ENCODE measurements around the gene ATP6V1E1.

Gene ATP6V1E1

GRCh38 chr22:17634696-17635095, 6.1 kb upstream of the ATP6V1E1 start:
- DNase-seq (ENCODE audit: low read depth in 2 of 2, low spot score in 1 of 2): no peak

DNA sequence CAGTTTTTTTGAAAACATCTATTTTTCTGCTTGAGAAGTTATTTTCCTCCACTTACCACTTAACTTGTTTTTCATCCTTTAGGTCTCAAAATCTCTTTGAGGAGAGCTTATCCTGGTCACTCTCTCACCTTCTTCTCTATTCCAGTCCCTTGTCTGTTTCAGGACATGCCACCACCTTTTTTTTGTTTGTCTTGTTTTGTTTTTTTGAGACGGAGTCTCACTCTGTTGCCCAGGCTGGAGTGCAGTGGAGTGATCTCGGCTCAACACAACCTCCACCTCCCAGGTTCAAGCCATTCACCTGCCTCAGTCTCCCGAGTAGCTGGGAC, 5.4 kb upstream of the ATP6V1E1 start:
- DNase-seq (ENCODE audit: low read depth in 2 of 2, low spot score in 1 of 2): no peak

- DNase-seq (ENCODE audit: low read depth in 2 of 2, low spot score in 1 of 2): no peak
Measured at GRCh38 chr22:17633217-17633997, 4.9 kb upstream of the ATP6V1E1 start.

DNA sequence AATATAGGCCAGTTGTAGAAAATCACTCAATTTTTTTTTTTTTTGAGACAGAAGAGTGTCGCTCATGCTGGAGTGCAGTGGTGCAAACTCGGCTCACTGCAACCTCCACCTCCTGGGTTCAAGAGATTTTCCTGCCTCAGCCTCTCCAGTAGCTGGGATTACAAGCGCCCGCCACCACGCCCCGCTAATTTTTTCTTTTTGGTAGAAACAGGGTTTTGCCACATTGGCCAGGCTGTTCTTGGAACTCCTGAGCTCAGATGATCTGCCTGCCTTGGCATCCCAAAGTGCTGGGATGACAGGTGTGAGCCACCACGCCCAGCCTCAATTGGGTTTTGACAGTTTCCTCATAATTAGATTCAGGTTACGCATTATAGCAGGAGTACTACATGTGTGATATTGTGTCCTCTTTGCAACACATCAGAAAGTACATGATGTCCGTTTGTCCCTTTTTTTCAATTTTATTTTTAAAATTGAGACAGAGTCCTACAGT, 2.6 kb upstream of the ATP6V1E1 start:
- no peak for DNase-seq (ENCODE audit: low read depth in 2 of 2, low spot score in 1 of 2)

DNA sequence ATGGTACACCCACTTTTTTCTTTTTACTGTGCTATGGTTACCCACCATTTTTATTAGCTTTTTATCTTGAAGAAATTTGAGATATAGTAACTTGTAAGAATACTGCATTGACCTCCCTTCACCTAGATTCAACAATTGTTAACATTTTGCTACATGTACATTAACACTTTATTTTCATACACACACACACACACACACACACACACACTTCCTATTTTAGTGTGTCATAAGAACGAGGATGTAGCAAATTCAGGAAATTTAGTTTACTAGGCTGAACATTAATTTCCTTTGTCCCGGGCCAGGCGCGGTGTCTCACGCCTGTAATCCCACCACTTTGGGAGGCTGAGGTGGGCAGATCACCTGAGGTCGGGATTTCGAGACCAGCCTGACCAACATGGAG, 1.1 kb upstream of the ATP6V1E1 start:
- no peak for DNase-seq (ENCODE audit: low read depth in 2 of 2, low spot score in 1 of 2)

DNA sequence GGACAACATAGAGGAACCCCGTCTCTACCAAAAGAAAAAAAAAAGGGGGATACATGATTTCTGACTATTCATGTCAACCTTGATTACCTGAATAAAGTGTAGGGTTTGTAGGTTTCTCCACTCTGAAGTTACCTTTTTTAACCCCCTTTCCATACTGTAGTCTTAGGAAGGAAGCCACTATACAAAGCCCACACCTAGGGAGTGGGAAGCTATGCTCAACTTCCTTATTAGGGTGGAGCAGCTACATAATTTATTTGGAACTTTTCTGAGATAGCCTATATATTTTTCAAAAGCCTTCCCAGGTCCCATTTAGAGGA, 582 bp upstream of the ATP6V1E1 start:
- no peak for DNase-seq (ENCODE audit: low read depth in 2 of 2, low spot score in 1 of 2)

DNA sequence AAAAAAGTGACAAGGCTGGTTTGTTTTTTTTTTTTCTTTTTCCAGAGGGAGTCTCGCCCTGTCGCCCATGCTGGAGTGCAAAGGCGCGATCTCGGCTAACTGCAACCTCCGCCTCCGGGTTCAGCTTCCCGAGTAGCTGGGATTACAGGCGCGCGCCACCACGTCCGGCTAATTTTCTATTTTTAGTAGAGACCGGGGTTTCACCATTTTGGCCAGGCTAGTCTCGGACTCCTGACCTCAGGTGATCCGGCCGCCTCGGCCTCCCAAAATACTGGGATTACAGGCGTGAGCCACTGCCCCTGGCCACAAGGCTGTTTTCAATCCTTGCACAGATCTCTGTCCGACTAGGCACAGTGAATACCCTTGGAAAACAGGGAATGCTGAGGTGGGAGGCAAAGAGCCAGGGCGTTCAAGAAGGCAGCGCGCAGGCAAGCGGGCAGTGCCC, 566 bp downstream of the ATP6V1E1 start:
- no peak for DNase-seq (ENCODE audit: low read depth in 2 of 2, low spot score in 1 of 2)

DNA sequence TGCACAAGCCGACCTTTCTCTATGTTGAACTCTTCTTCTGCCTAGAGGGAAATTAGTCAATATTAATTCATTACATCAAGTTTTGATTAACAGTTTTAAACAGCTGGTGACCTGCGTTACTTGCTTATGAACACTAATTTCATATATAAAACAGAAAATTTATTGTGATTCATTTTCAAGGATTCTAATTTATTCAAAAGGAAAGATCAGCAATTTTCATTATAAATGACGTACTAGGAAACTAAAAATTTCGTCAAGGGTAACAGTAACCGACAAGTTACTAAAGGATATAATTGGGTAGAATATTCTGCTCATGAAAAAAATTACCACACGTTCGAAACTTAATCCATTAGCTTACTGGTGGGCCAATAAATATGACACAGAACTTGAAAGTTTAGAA, 15.3 kb downstream of the ATP6V1E1 start:
- DNase-seq (ENCODE audit: low read depth in 2 of 2, low spot score in 1 of 2): no peak

- DNase-seq (ENCODE audit: low read depth in 2 of 2, low spot score in 1 of 2): no peak
Measured at GRCh38 chr22:17612057-17612456, 16.5 kb downstream of the ATP6V1E1 start.

DNA sequence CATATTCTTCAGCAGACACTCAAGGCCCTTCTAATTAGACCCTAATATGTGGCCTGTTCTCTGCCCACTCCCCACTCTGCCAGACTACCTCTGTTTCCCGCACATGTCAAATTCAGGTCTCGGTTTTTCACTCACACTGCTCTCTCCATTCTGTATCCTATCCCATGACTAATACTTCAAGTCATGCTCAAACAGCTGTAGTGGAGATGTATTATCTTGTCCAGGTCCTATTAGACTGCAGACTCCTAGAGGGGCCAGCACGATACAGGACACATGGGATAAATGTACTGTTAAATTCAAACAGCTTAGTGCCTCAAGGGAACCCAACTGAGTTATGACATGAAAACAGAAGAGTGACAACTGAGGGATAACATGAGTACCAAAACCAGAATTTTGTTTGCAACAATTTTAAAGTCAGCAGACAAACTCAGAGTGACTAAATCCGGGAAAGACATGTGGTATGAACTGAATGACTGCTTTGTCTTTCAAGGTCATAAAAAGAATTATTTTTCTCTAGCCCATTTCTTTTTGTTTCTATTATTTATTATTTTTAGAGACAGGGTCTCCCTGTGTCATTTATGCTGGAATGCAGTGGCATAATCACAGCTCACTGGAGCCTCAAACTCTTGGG, 20.5 kb downstream of the ATP6V1E1 start:
- DNase-seq (ENCODE audit: low read depth in 2 of 2, low spot score in 1 of 2): no peak

DNA sequence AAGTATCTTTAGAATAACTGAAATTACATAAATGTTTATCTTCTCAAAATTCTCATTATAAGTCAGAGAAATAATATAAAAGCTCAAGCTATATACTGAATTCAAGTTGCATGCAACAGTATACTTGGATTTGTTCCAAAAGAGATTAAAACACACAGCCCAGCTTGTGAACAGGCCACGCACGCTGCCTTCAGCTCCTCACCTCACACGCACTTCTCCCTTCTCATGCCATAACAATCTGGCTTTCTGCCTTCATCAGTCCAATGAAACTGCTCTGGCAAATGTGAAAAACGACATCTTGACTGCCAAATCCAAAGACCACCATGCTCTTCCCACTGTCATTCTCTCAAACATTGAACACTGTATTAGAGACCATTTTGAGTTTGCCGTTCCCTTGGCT, 22.1 kb downstream of the ATP6V1E1 start:
- DNase-seq (ENCODE audit: low read depth in 2 of 2, low spot score in 1 of 2): no peak

DNA sequence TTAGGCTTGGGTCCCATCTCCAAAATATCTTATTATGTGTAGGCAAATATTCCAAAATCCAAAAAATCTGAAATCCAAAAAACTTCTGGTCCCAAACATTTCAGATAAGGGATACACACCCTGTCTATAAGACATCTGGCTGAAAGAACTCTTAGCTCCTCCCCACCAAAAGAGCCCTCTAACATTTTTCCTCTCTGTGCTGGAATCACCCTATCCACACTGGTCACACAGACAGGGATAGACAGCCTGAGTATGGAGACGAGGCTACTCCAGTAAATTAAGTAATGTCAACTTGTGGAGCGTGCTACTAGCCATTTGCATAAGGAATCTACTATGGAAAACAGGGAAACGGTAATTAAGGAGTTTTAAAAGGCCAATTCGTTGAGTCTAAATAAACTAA, 24.9 kb downstream of the ATP6V1E1 start:
- DNase-seq (ENCODE audit: low read depth in 2 of 2, low spot score in 1 of 2): no peak

- DNase-seq (ENCODE audit: low read depth in 2 of 2, low spot score in 1 of 2): no peak
Measured at GRCh38 chr22:17601031-17601430, 27.5 kb downstream of the ATP6V1E1 start.

DNA sequence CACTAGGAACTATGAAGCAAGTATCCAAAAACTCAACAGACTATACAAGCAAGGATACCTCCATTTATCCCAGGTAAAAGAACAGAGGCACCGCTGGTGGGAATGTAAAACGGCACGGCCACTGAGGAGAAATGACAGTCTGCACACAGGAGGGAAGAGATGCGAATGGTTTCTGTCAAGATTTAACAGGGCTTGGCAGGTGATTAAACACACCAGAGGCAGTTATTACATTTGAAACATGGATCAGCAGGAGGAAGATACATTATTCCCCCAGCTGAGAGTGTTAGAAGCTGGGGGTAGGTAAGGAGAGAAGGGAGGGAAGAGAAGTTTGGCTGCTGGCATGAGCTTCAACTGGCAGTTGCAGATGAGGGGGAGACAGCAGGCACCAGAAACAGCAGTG, 30.2 kb downstream of the ATP6V1E1 start:
- no peak for DNase-seq (ENCODE audit: low read depth in 2 of 2, low spot score in 1 of 2)

GRCh38 chr22:17597217-17597616, 31.3 kb downstream of the ATP6V1E1 start:
- no peak for DNase-seq (ENCODE audit: low read depth in 2 of 2, low spot score in 1 of 2)

DNA sequence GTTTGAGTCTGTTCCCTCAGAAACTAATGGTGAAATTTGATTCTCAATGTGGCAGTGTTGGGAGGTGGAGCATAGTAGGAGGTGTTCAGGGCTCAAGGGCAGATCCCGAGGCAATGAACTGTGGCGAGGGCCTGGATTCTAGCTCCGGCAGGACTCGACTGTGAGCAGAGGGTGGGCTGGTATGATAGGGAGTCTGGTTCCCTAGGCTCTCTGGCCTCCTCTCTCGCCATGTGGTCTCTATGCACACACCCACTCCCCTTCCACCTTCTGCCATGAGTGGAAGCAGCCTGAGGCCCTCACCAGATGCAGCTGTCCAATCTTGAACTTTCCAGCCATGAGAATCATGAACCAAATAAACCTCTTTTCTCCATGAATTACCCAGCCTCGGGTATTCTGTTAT, 32.3 kb downstream of the ATP6V1E1 start:
- DNase-seq (ENCODE audit: low read depth in 2 of 2, low spot score in 1 of 2): no peak

- DNase-seq (ENCODE audit: low read depth in 2 of 2, low spot score in 1 of 2): no peak
Measured at GRCh38 chr22:17592201-17592600, 36.3 kb downstream of the ATP6V1E1 start.

GRCh38 chr22:17590586-17590985, 38.0 kb downstream of the ATP6V1E1 start:
- DNase-seq (ENCODE audit: low read depth in 2 of 2, low spot score in 1 of 2): no peak

DNA sequence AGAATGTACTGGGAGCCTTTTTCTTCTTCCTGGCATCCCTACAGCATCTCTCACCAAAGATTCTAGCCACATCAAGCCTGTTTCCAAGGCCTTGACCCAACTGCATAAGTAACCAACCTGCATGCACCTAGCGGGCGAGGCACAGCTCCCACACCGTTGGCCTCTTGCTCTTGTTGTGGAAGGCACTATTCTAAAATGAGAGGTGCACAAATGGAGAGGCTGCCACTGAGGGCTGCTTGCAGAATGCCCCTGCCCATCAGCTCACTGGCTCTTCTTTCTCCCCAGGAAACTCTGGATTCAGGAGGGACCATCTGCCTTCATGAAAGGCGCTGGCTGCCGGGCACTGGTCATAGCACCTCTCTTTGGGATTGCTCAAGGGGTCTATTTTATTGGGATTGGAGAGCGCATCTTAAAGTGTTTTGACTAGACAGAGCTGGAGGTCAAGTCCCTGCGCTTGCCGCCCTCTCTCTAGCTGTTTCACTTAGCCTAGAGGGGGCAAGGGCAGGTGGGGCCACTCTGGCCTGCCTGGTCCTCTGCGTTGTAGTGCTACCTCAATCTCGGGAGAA, 38.7 kb downstream of the ATP6V1E1 start:
- no peak for DNase-seq (ENCODE audit: low read depth in 2 of 2, low spot score in 1 of 2)

GRCh38 chr22:17588606-17589005, 39.9 kb downstream of the ATP6V1E1 start:
- DNase-seq (ENCODE audit: low read depth in 2 of 2, low spot score in 1 of 2): no peak

- no peak for DNase-seq (ENCODE audit: low read depth in 2 of 2, low spot score in 1 of 2)
Measured at GRCh38 chr22:17587629-17588028, 40.9 kb downstream of the ATP6V1E1 start.

- DNase-seq (ENCODE audit: low read depth in 2 of 2, low spot score in 1 of 2): no peak
Measured at GRCh38 chr22:17586831-17587440, 41.6 kb downstream of the ATP6V1E1 start.

All from stimulated activated CD8-positive, alpha-beta memory T cell treated with anti-CD3 and anti-CD28 coated beads, Interleukin-4, amount 100 ng/mL, for 1 hour (primary cell).